ENCODE results near the gene HMGB3.
"Not testable (repeated sequence)": the region's sequence is repeated elsewhere in the genome, so short reads cannot be mapped to it uniquely, and the experiment has no call there.

Gene HMGB3

GRCh38 chrX:150977411-150978162 is 5.5 kb upstream of the HMGB3 start:
- DNase-seq (ENCODE audit: low read depth in 2 of 2): no peak

- DNase-seq (ENCODE audit: low read depth in 2 of 2): no peak
Observed at GRCh38 chrX:150980186-150980585, 2.9 kb upstream of the HMGB3 start.

- no peak for DNase-seq (ENCODE audit: low read depth in 2 of 2)
Observed at GRCh38 chrX:150980711-150981110, 2.4 kb upstream of the HMGB3 start.

GRCh38 chrX:150982235-150982787 is 824 bp upstream of the HMGB3 start:
- DNase-seq (ENCODE audit: low read depth in 2 of 2): no peak

GRCh38 chrX:150983521-150984168 is 510 bp downstream of the HMGB3 start:
- no peak for DNase-seq (ENCODE audit: low read depth in 2 of 2)

GRCh38 chrX:150984169-150984824 is 1.2 kb downstream of the HMGB3 start:
- DNase-seq (ENCODE audit: low read depth in 2 of 2): no peak

- DNase-seq (ENCODE audit: low read depth in 2 of 2): not testable (repeated sequence)
Observed at GRCh38 chrX:150987687-150988086, 4.6 kb downstream of the HMGB3 start.

GRCh38 chrX:150989420-150989819 is 6.3 kb downstream of the HMGB3 start:
- no peak for DNase-seq (ENCODE audit: low read depth in 2 of 2)

- no peak for DNase-seq (ENCODE audit: low read depth in 2 of 2)
Observed at GRCh38 chrX:150990910-150991309, 7.8 kb downstream of the HMGB3 start.

- no peak for DNase-seq (ENCODE audit: low read depth in 2 of 2)
Observed at GRCh38 chrX:151000861-151001331, 17.8 kb downstream of the HMGB3 start.

GRCh38 chrX:151004085-151004484 is 20.9 kb downstream of the HMGB3 start:
- DNase-seq (ENCODE audit: low read depth in 2 of 2): no peak

- no peak for DNase-seq (ENCODE audit: low read depth in 2 of 2)
Observed at GRCh38 chrX:151006410-151007109, 23.4 kb downstream of the HMGB3 start.

GRCh38 chrX:151009582-151009981 is 26.4 kb downstream of the HMGB3 start:
- DNase-seq (ENCODE audit: low read depth in 2 of 2): no peak

- no peak for DNase-seq (ENCODE audit: low read depth in 2 of 2)
Observed at GRCh38 chrX:151013164-151013743, 30.1 kb downstream of the HMGB3 start.

GRCh38 chrX:151015684-151016083 is 32.5 kb downstream of the HMGB3 start:
- DNase-seq (ENCODE audit: low read depth in 2 of 2): no peak

- DNase-seq (ENCODE audit: low read depth in 2 of 2): no peak
Observed at GRCh38 chrX:151019856-151020255, 36.7 kb downstream of the HMGB3 start.

GRCh38 chrX:151030845-151031244 is 47.7 kb downstream of the HMGB3 start:
- DNase-seq (ENCODE audit: low read depth in 2 of 2): no peak

GRCh38 chrX:151031391-151031975 is 48.3 kb downstream of the HMGB3 start:
- no peak for DNase-seq (ENCODE audit: low read depth in 2 of 2)

- no peak for DNase-seq (ENCODE audit: low read depth in 2 of 2)
Observed at GRCh38 chrX:151039351-151039750, 56.2 kb downstream of the HMGB3 start.
